ENCODE measurements around the gene DTNA.
A peak's percentile ranks its signal among the peaks of the same experiment; 100 is the strongest.

DTNA gene

DNA sequence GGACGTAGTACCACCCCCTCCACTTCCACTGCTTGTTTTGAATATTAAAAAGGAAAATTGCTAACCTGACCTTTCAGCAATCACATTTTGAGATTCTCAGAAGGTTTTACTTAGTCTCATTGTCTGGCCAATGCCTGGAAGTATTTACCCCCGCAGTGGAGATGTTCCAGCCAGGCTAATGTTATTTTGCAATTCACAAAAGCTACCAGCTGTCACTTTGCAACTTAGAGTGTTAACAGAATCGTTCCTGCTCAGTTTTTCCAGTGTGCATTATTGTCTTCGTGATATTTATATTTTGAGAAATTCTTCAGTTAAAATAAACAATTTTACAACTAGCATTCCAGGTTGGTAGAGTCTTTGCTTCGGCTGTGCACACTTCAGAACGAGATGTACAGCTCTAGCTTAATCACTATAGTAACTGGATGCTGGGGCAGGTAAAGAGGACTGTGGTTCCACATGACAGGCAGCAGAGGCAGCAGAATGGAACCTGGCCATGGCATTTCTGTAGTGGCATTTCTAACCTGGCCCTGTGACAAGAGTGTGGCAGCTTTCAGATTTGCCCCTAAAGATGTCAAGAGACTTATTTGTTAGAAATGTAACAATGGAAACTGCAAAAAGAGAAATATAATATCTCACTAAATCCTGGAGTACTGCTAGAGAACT is 85.1 kb downstream of the DTNA start:
- DNase-seq (ENCODE audit: low read depth), result no peak
- H3K4me3 ChIP-seq (replicated peaks; ENCODE audit: low read depth, low read length), result no peak overlapping the region
- TF ChIP-seq, protein P1, sequence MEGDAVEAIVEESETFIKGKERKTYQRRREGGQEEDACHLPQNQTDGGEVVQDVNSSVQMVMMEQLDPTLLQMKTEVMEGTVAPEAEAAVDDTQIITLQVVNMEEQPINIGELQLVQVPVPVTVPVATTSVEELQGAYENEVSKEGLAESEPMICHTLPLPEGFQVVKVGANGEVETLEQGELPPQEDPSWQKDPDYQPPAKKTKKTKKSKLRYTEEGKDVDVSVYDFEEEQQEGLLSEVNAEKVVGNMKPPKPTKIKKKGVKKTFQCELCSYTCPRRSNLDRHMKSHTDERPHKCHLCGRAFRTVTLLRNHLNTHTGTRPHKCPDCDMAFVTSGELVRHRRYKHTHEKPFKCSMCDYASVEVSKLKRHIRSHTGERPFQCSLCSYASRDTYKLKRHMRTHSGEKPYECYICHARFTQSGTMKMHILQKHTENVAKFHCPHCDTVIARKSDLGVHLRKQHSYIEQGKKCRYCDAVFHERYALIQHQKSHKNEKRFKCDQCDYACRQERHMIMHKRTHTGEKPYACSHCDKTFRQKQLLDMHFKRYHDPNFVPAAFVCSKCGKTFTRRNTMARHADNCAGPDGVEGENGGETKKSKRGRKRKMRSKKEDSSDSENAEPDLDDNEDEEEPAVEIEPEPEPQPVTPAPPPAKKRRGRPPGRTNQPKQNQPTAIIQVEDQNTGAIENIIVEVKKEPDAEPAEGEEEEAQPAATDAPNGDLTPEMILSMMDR (IDR thresholded peaks at IDR 0.05; ENCODE audit: low read length, missing control alignments), result no peak

DNA sequence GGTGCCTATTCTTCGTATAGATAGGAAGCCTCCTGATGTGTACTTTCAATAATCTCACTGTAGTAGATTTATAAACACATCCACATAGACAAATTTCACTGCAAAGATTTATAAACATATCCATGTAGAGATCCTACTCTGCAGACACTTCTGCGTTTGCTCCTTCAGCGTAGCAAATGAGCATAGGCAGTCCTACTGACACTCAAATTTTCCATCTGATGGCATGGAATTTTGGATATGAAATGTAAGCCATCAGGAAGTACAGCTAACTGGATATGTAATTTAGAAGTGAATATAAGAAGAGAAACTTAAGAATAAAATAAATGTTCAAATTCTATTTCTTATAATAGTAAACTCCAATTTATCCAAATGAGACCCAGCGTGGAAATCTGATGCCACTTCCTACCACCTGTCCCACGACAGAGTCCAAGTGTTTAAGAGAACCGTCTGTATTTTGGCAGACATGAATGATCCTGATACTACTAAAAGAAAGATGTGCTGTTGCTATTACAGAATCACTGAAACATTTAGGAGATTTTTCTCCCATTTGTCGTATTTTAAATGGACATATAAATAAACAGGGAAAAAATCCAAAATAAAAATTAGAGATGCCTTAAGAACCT is 86.0 kb downstream of the DTNA start:
- TF ChIP-seq, protein P1 (IDR thresholded peaks at IDR 0.05; ENCODE audit: low read length, missing control alignments), result no peak
- H3K4me3 ChIP-seq (replicated peaks; ENCODE audit: low read depth, low read length), result no peak overlapping the region
- no peak for DNase-seq (ENCODE audit: low read depth)

DNA sequence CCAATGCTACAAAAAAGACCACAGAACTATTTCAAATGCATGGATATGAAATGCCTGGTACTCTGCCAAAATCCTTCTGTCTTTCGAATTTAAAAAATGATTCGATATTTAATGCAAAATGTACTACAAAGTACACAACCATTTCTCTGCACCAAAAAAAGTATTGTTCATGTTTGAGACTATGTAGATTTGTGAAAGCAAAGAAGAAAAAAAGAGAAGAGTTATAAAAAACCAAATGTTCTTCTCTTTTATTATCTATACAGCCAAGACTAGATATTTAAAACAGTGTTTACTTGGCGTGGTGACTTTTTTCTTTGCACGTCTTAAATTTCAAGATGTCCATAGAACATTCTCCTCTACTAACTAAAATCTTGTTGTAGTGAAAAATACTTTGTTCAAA is 89.2 kb downstream of the DTNA start:
- TF ChIP-seq, protein P1 (IDR thresholded peaks at IDR 0.05; ENCODE audit: low read length, missing control alignments), result no peak
- DNase-seq (ENCODE audit: low read depth), result no peak
- no peak overlapping the region for H3K4me3 ChIP-seq (replicated peaks; ENCODE audit: low read depth, low read length)

DNA sequence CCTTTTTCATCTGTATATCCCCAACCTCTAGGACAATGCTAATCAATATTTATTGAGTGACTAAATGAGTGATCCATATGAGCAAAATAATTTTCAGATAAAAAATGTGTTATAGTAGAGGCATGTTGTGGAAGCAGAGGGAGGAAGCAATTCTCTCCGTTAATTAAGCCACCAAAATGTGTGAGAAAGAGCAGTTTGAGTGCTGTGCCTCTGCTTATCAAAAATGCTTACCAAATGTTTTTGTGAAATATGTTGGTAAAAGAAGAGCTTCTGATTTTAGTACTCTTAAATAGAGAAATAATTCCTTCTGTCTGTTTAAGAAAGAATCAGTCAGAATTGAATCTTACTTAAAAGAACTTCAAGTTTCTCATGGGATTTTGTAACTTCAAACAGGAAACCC is 90.3 kb downstream of the DTNA start:
- TF ChIP-seq, protein P1 (IDR thresholded peaks at IDR 0.05; ENCODE audit: low read length, missing control alignments), result no peak
- no peak overlapping the region for H3K4me3 ChIP-seq (replicated peaks; ENCODE audit: low read depth, low read length)

DNA sequence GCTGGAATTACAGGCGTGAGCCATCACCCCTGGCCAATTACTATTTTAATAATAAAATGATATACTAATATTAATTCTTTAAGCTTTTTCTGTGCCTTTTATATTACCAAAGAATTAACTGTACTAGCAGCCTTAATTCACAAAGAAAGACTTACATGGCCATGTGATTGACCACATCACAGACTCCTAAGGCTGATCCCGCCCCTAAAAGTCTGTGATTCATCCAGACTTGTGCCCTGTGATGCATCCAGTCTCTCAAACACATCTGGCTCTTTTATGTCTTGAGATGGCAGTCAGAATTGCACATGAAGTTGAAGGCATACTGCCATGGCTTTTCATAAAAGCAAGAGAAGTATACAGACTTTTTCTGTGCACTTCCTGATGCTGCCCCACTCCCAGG is 91.7 kb downstream of the DTNA start:
- TF ChIP-seq, protein P1 (IDR thresholded peaks at IDR 0.05; ENCODE audit: low read length, missing control alignments), result no peak
- H3K4me3 ChIP-seq (replicated peaks; ENCODE audit: low read depth, low read length), result no peak overlapping the region
- DNase-seq (ENCODE audit: low read depth), result peak; percentile 21

More for the DNA sequence above, 90.3 kb downstream of the DTNA start:
- no peak for DNase-seq (ENCODE audit: low read depth)

DNA sequence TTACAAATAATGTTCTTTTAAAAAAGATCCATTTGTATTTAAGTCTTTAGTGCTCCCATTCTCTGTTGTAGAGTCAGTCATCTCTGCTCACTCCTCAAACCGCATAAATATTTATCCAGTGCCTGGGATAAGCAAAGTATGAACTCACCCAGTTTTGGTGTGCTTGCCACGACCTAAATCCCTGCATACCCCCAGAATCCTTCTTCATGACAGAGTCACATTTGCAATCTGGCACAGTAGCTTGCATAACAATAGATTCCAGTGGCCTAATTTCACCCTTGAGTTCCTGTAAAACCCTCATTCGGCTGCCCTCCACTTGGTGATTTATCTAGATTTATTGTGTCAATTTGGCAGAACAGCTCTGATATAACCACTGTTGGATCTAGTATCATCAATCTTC is 92.9 kb downstream of the DTNA start:
- no peak overlapping the region for H3K4me3 ChIP-seq (replicated peaks; ENCODE audit: low read depth, low read length)
- no peak for DNase-seq (ENCODE audit: low read depth)
- TF ChIP-seq, protein P1 (IDR thresholded peaks at IDR 0.05; ENCODE audit: low read length, missing control alignments), result no peak
